HEK293 (cell line): Measurements from ENCODE around the gene ASTN2.

Source experiments
- CTCF ChIA-PET: fragments of 350-600 bp; formaldehyde crosslinking; extraction: SDS; loops from one replicate; lab custom pipeline; 2021; ENCODE audit warnings: antibody characterized with exemption; lab: Yijun Ruan, JAX
- POLR2A ChIA-PET: fragments of 300-600 bp; formaldehyde crosslinking; extraction: SDS; loops from one replicate; lab custom pipeline; 2020; ENCODE audit warnings: antibody characterized with exemption, inconsistent platforms; lab: Yijun Ruan, JAX
- H3K27ac ChIP-seq: fragments of 200-500 bp; sonication (Bioruptor generic); 2 replicates; pipeline ENCODE4 v1.5.1; 2014; ENCODE audit warnings: low read depth, low read length, control low read depth, inconsistent platforms; ENCODE audit errors: extremely low read depth
- H3K36me3 ChIP-seq, 2 experiments: fragments of 200-500 bp in 1 of 2; sonication (Bioruptor generic) in 1 of 2; 1 replicate in 1 of 2; 2 replicates in 1 of 2; pipeline ENCODE4 v1.5.1; 2014 to 2017; ENCODE audit warnings: inconsistent platforms in 2 of 2, low read length in 2 of 2; ENCODE audit not compliant: control insufficient read depth in 2 of 2, insufficient read depth in 1 of 2
- H3K4me1 ChIP-seq: fragments of 200-500 bp; sonication (Bioruptor generic); 2 replicates; pipeline ENCODE4 v1.5.1; 2014; ENCODE audit warnings: mild to moderate bottlenecking, low read length, inconsistent platforms; ENCODE audit not compliant: control insufficient read depth, insufficient read depth
- H3K4me3 ChIP-seq: 2 replicates; pipeline ENCODE4 v1.5.1; 2011; ENCODE audit warnings: low read depth, mild to moderate bottlenecking, control low read depth, low read length, moderate library complexity
- H3K9me3 ChIP-seq: fragments of 200-500 bp; sonication (Bioruptor generic); 2 replicates; pipeline ENCODE4 v1.5.1; 2014; ENCODE audit warnings: low read depth, low read length, inconsistent platforms; ENCODE audit not compliant: control insufficient read depth, insufficient read depth
- BCL11A ChIP-seq: fragments of 450-650 bp; formaldehyde crosslinking; IDR thresholded peaks from 2 replicates; pipeline ENCODE4 v1.5.1; 2016; ENCODE audit warnings: low read depth, missing biosample characterization, missing genetic modification characterization
- REPIN1 ChIP-seq: fragments of 450-650 bp; formaldehyde crosslinking; IDR thresholded peaks from 2 replicates; pipeline ENCODE4 v1.5.1; 2017; ENCODE audit warnings: missing biosample characterization, missing genetic modification characterization, low read depth
- TCF7L2 ChIP-seq: IDR thresholded peaks from 2 replicates; pipeline ENCODE4 v1.6.1; 2011; ENCODE audit warnings: low read depth, mild to moderate bottlenecking, inconsistent platforms, low read length, moderate library complexity, borderline replicate concordance
- ZBTB8A ChIP-seq: fragments of 450-650 bp; formaldehyde crosslinking; IDR thresholded peaks from 2 replicates; pipeline ENCODE4 v1.5.1; 2016; ENCODE audit warnings: missing biosample characterization, missing genetic modification characterization
- ZFP41 ChIP-seq: fragments of 450-650 bp; formaldehyde crosslinking; IDR thresholded peaks from 2 replicates; pipeline ENCODE4 v1.5.1; 2016; ENCODE audit warnings: missing biosample characterization, missing genetic modification characterization, borderline replicate concordance
- ZNF138 ChIP-seq: fragments of 450-650 bp; formaldehyde crosslinking; IDR thresholded peaks from 2 replicates; pipeline ENCODE4 v1.5.1; 2016; ENCODE audit warnings: missing biosample characterization, missing genetic modification characterization, borderline replicate concordance
- ZNF148 ChIP-seq: fragments of 450-650 bp; formaldehyde crosslinking; IDR thresholded peaks from 2 replicates; pipeline ENCODE4 v1.5.0; 2017; ENCODE audit warnings: missing biosample characterization, missing genetic modification characterization, borderline replicate concordance
- ZNF23 ChIP-seq: fragments of 450-650 bp; formaldehyde crosslinking; IDR thresholded peaks from 2 replicates; pipeline ENCODE4 v1.5.1; 2016; ENCODE audit warnings: missing biosample characterization, missing genetic modification characterization, borderline replicate concordance
- ZNF274 ChIP-seq, 2 experiments: fragments of 200-500 bp in 1 of 2; fragments of 450-650 bp in 1 of 2; sonication (Bioruptor generic) in 1 of 2; formaldehyde crosslinking in 1 of 2; IDR thresholded peaks; 2 replicates each; pipeline versions ENCODE4 v1.5.1 to v1.6.1; 2014 to 2016; ENCODE audit warnings: borderline replicate concordance in 1 of 2, inconsistent platforms in 1 of 2, low read length in 1 of 2, missing biosample characterization in 1 of 2, missing genetic modification characterization in 1 of 2
- ZNF37A ChIP-seq: fragments of 450-650 bp; IDR thresholded peaks from 2 replicates; pipeline ENCODE4 v1.5.1; 2018; ENCODE audit warnings: missing biosample characterization, missing genetic modification characterization
- ZNF518A ChIP-seq: fragments of 450-650 bp; formaldehyde crosslinking; conservative IDR thresholded peaks from 2 replicates; pipeline ENCODE4 v1.5.1; 2016; ENCODE audit warnings: low read depth, missing biosample characterization, missing genetic modification characterization
- ZNF558 ChIP-seq: fragments of 450-650 bp; formaldehyde crosslinking; IDR thresholded peaks from 2 replicates; pipeline ENCODE4 v1.5.1; 2016; ENCODE audit warnings: missing biosample characterization, missing genetic modification characterization
- ZNF645 ChIP-seq: fragments of 450-650 bp; formaldehyde crosslinking; IDR thresholded peaks from 2 replicates; pipeline ENCODE4; 2016; ENCODE audit warnings: missing biosample characterization, missing genetic modification characterization
- ZSCAN18 ChIP-seq: fragments of 450-650 bp; formaldehyde crosslinking; IDR thresholded peaks from 2 replicates; pipeline ENCODE4 v1.5.1; 2016; ENCODE audit warnings: missing biosample characterization, missing genetic modification characterization

Gene ASTN2

GRCh38 chr9:117017414-117017985 is 397.4 kb downstream of the ASTN2 start:
- H3K4me3 ChIP-seq, result no peak overlapping the region
- H3K4me1 ChIP-seq, result no peaks in the 10 kb centered on the region
- ChIA-PET POLR2A (no interaction called here), CTCF (no interaction called here)
- no peak for TF ChIP-seq ZNF23 (tag by site-specific recombination)
- no peak for TF ChIP-seq ZFP41 (tag by site-specific recombination)
- TF ChIP-seq ZNF274 (IDR thresholded peaks at IDR 0.05; ENCODE audit: low read length), result no peak
- no peak for TF ChIP-seq ZNF274 (tag by site-specific recombination; IDR thresholded peaks at IDR 0.05; ENCODE audit: borderline replicate concordance)
- no peak for TF ChIP-seq ZSCAN18 (tag by site-specific recombination)
- no peak for TF ChIP-seq ZBTB8A (tag by site-specific recombination)
- no peak for TF ChIP-seq ZNF645 (tag by site-specific recombination)
- no peak for TF ChIP-seq REPIN1 (tag by site-specific recombination)
- no peak for TF ChIP-seq ZNF138 (tag by site-specific recombination)
- TF ChIP-seq ZNF558 (tag by site-specific recombination), result no peak
- TF ChIP-seq ZNF148 (tag by site-specific recombination), result no peak
- TF ChIP-seq ZNF37A, result no peak
- TF ChIP-seq TCF7L2, result no peak
- no peak for TF ChIP-seq BCL11A (tag by site-specific recombination)
- no peak for TF ChIP-seq ZNF518A (tag by site-specific recombination)
- no peaks in the 10 kb centered on the region for H3K36me3 ChIP-seq
- H3K9me3 ChIP-seq, result no peaks in the 10 kb centered on the region
- H3K27ac ChIP-seq, result no peak overlapping the region
